IMR-90 (cell line): Measurements from ENCODE around the gene GPR137. TPM values are rescaled to one million over a fixed set of nuclear protein-coding genes. Genes with fewer than 3 reads are reported as not detected.

Experiments used
- ATAC-seq: fragments of 200-7000 bp; cut with Tn5 transposase; 2 replicates; pipeline ENCODE4 v1.9.1; 2020; ENCODE audit warnings: low read depth, mild to moderate bottlenecking, moderate library complexity
- BruUV-seq: library from RNA; stranded (reverse); fragments of 400-500 nt; replicated peaks from 2 replicates; lab custom pipeline; 2021; lab: Mats Ljungman, UMichigan
- CTCF ChIA-PET: fragments of 300-600 bp; formaldehyde crosslinking; extraction: SDS; loops from one replicate; lab custom pipeline; 2021; ENCODE audit warnings: antibody characterized with exemption; lab: Yijun Ruan, JAX
- POLR2A ChIA-PET: fragments of 300-600 bp; sonication (Branson Sonifier 250); formaldehyde crosslinking; loops from one replicate; lab custom pipeline; 2022; ENCODE audit warnings: antibody characterized with exemption; ENCODE audit not compliant: unreplicated experiment; lab: Charles Lee
- DNase-seq: peaks from one replicate; pipeline ENCODE4 v3.0.0; 2013
- H2AFZ ChIP-seq: replicated peaks from 2 replicates; pipeline ENCODE3; 2013; ENCODE audit warnings: low read length, mild to moderate bottlenecking; ENCODE audit not compliant: poor library complexity
- H2AK5ac ChIP-seq: 2 replicates; pipeline ENCODE4 v1.6.1; 2013; ENCODE audit warnings: low read depth, low read length, inconsistent platforms
- H2AK9ac ChIP-seq: replicated peaks from 2 replicates; pipeline ENCODE3; 2013; ENCODE audit warnings: mild to moderate bottlenecking, low read depth, low read length, moderate library complexity; ENCODE audit not compliant: poor library complexity
- H2BK120ac ChIP-seq: 2 replicates; pipeline ENCODE4 v1.6.1; 2013; ENCODE audit warnings: low read depth, low read length, inconsistent platforms
- H2BK15ac ChIP-seq: 3 replicates; pipeline ENCODE4 v1.6.1; 2013; ENCODE audit warnings: low read depth, low read length, inconsistent platforms
- H2BK20ac ChIP-seq: 2 replicates; pipeline ENCODE4 v1.6.1; 2013; ENCODE audit warnings: low read depth, mild to moderate bottlenecking, inconsistent platforms, low read length, moderate library complexity
- H2BK5ac ChIP-seq: 2 replicates; pipeline ENCODE4 v1.6.1; 2013; ENCODE audit warnings: mild to moderate bottlenecking, low read depth, low read length, inconsistent platforms; ENCODE audit not compliant: poor library complexity, severe bottlenecking
- H3K14ac ChIP-seq: replicated peaks from 2 replicates; pipeline ENCODE4 v1.6.1; 2013; ENCODE audit warnings: low read depth, low read length, inconsistent platforms
- H3K18ac ChIP-seq: 2 replicates; pipeline ENCODE4 v1.6.1; 2013; ENCODE audit warnings: low read depth, low read length, control low read depth
- H3K23ac ChIP-seq: 2 replicates; pipeline ENCODE4 v1.6.1; 2013; ENCODE audit warnings: low read depth, low read length, inconsistent platforms
- H3K27ac ChIP-seq: 2 replicates; pipeline ENCODE4 v1.5.1; 2013; ENCODE audit warnings: mild to moderate bottlenecking, control low read depth, low read length; ENCODE audit not compliant: insufficient read depth
- H3K27me3 ChIP-seq: 2 replicates; pipeline ENCODE4 v1.6.1; 2013; ENCODE audit warnings: low read length; ENCODE audit not compliant: control insufficient read depth, insufficient read depth
- H3K36me3 ChIP-seq: 2 replicates; pipeline ENCODE4 v1.6.1; 2013; ENCODE audit warnings: low read length, mixed read lengths; ENCODE audit not compliant: control insufficient read depth, insufficient read depth
- H3K4ac ChIP-seq: 2 replicates; pipeline ENCODE4 v1.6.1; 2013; ENCODE audit warnings: low read depth, low read length, inconsistent platforms
- H3K4me1 ChIP-seq: 2 replicates; pipeline ENCODE4 v1.6.1; 2013; ENCODE audit warnings: low read length, mixed read lengths; ENCODE audit not compliant: control insufficient read depth, insufficient read depth
- H3K4me2 ChIP-seq: 2 replicates; pipeline ENCODE4 v1.6.1; 2013; ENCODE audit warnings: low read depth, mild to moderate bottlenecking, control low read depth, low read length, moderate library complexity
- H3K4me3 ChIP-seq: 2 replicates; pipeline ENCODE4 v1.5.1; 2013; ENCODE audit warnings: low read depth, mild to moderate bottlenecking, control low read depth, low read length, moderate library complexity; ENCODE audit not compliant: insufficient read depth
- H3K56ac ChIP-seq: 2 replicates; pipeline ENCODE4 v1.6.1; 2013; ENCODE audit warnings: low read length, inconsistent platforms; ENCODE audit not compliant: insufficient read depth; ENCODE audit errors: extremely low read depth
- H3K79me1 ChIP-seq, 2 experiments: 2 replicates each; pipeline ENCODE4 v1.6.1; 2013; ENCODE audit warnings: low read length in 2 of 2, inconsistent platforms in 1 of 2, low read depth in 1 of 2
- H3K9ac ChIP-seq: 2 replicates; pipeline ENCODE4 v1.6.1; 2013; ENCODE audit warnings: low read depth, low read length, control low read depth
- H3K9me1 ChIP-seq: 2 replicates; pipeline ENCODE4 v1.6.1; 2013; ENCODE audit warnings: low read length, inconsistent platforms; ENCODE audit not compliant: insufficient read depth
- H3K9me3 ChIP-seq: 2 replicates; pipeline ENCODE4 v1.6.1; 2013; ENCODE audit warnings: low read length; ENCODE audit not compliant: control insufficient read depth, insufficient read depth
- H4K20me1 ChIP-seq: 2 replicates; pipeline ENCODE4 v1.6.1; 2013; ENCODE audit warnings: low read length, inconsistent platforms; ENCODE audit not compliant: insufficient read depth
- H4K5ac ChIP-seq: 2 replicates; pipeline ENCODE4 v1.6.1; 2013; ENCODE audit warnings: mild to moderate bottlenecking, low read depth, low read length, control low read depth
- H4K8ac ChIP-seq, 2 experiments: 2 replicates each; pipeline ENCODE4 v1.6.1; 2013; ENCODE audit warnings: low read depth in 2 of 2, low read length in 2 of 2, control low read depth in 1 of 2, inconsistent platforms in 1 of 2
- H4K91ac ChIP-seq: 2 replicates; pipeline ENCODE4 v1.6.1; 2013; ENCODE audit warnings: low read depth, low read length, inconsistent platforms; ENCODE audit not compliant: insufficient read depth
- BHLHE40 ChIP-seq: fragments of 150-350 bp; IDR thresholded peaks from 2 replicates; pipeline ENCODE4 v1.6.1; 2016; ENCODE audit warnings: mild to moderate bottlenecking, low read depth, low read length
- CEBPB ChIP-seq: IDR thresholded peaks from 2 replicates; pipeline ENCODE4 v1.6.1; 2012; ENCODE audit warnings: low read depth, low read length, improper control_type of control experiment
- CHD1 ChIP-seq: IDR thresholded peaks from 2 replicates; pipeline ENCODE4 v1.6.1; 2012; ENCODE audit warnings: low read depth, low read length, improper control_type of control experiment
- FOS ChIP-seq: fragments of 150-350 bp; IDR thresholded peaks from 2 replicates; pipeline ENCODE4 v1.6.1; 2016; ENCODE audit warnings: low read depth, low read length
- MAFK ChIP-seq: IDR thresholded peaks from 2 replicates; pipeline ENCODE4 v1.6.1; 2012; ENCODE audit warnings: low read depth, low read length, improper control_type of control experiment
- MAZ ChIP-seq: IDR thresholded peaks from 2 replicates; pipeline ENCODE4 v1.6.1; 2012; ENCODE audit warnings: low read depth, mild to moderate bottlenecking, low read length, improper control_type of control experiment, moderate library complexity, borderline replicate concordance
- MXI1 ChIP-seq: IDR thresholded peaks from 2 replicates; pipeline ENCODE4 v1.6.1; 2012; ENCODE audit warnings: low read depth, mild to moderate bottlenecking, low read length, moderate library complexity, borderline replicate concordance
- NFE2L2 ChIP-seq: fragments of 150-350 bp; IDR thresholded peaks from 2 replicates; pipeline ENCODE4 v1.6.1; 2016; ENCODE audit warnings: low read depth, mild to moderate bottlenecking, low read length
- POLR2A ChIP-seq: IDR thresholded peaks from 2 replicates; pipeline ENCODE4 v1.6.1; 2012; ENCODE audit warnings: mild to moderate bottlenecking, low read depth, low read length
- RAD21 ChIP-seq: IDR thresholded peaks from 2 replicates; pipeline ENCODE4 v1.6.1; 2012; ENCODE audit warnings: low read length, improper control_type of control experiment
- RCOR1 ChIP-seq: IDR thresholded peaks from 2 replicates; pipeline ENCODE4 v1.6.1; 2012; ENCODE audit warnings: mild to moderate bottlenecking, low read length, improper control_type of control experiment; ENCODE audit not compliant: insufficient replicate concordance
- RFX5 ChIP-seq: IDR thresholded peaks from 2 replicates; pipeline ENCODE4 v1.8.0; 2012; ENCODE audit warnings: low read depth, mild to moderate bottlenecking, low read length, moderate library complexity
- WGBS, 2 experiments: methylation state at CpG; one replicate each; pipeline versions ENCODE4 v1.1.5 to v1.1.7; 2013; ENCODE audit warnings: missing lambda C conversion rate in 2 of 2; ENCODE audit not compliant: insufficient read length in 1 of 2; ENCODE audit errors: extremely low coverage in 2 of 2; 5-methylcytosine and 5-hydroxymethylcytosine counted together
- dilution Hi-C: fragments of 300-500 bp; cut with HindIII; formaldehyde crosslinking; loops from one replicate; pipeline ENCODE4 v1.14.3; 2018; ENCODE audit warnings: low sequenced_read_pairs; ENCODE audit not compliant: unreplicated experiment
- in situ Hi-C: fragments of 300-500 bp; cut with MboI; formaldehyde crosslinking; loops from 3 replicates; pipeline ENCODE4 v1.14.3; 2019; ENCODE audit warnings: low sequenced_read_pairs, inconsistent platforms, mixed read lengths
- intact Hi-C: fragments of 100-400 bp; cut with micrococcal nuclease; formaldehyde crosslinking; loops from 2 replicates; pipeline ENCODE4 v1.10.0; 2022
- polyA plus RNA-seq, 3 experiments: library from polyadenylated mRNA; depleted of rRNA; stranded (reverse); fragments of >200 nt; gene quantifications; 2 replicates each; pipeline ENCODE4 v1.2.3, GENCODE V29; 2012; ENCODE audit warnings: low replicate concordance in 1 of 3
- total RNA-seq: library from RNA; depleted of rRNA; stranded (reverse); fragments of >200 nt; gene quantifications from 2 replicates; pipeline ENCODE4 v1.2.3, GENCODE V29; 2012
- TF ChIP-seq, protein P1 (sequence below): fragments of 150-350 bp; IDR thresholded peaks from 2 replicates; pipeline ENCODE4 v1.6.1; 2017; ENCODE audit warnings: mild to moderate bottlenecking, antibody characterized with exemption, low read length, low read depth
- TF ChIP-seq, protein P2 (sequence below): fragments of 150-350 bp; IDR thresholded peaks from 2 replicates; pipeline ENCODE4 v1.6.1; 2016; ENCODE audit warnings: low read depth, mild to moderate bottlenecking, low read length, moderate library complexity, borderline replicate concordance

The GPR137 gene
- total and polyA plus RNA-seq, 2 of the 4 experiments (the other 2 are of a cell fraction), result 3.6 to 26.0 TPM

DNA sequence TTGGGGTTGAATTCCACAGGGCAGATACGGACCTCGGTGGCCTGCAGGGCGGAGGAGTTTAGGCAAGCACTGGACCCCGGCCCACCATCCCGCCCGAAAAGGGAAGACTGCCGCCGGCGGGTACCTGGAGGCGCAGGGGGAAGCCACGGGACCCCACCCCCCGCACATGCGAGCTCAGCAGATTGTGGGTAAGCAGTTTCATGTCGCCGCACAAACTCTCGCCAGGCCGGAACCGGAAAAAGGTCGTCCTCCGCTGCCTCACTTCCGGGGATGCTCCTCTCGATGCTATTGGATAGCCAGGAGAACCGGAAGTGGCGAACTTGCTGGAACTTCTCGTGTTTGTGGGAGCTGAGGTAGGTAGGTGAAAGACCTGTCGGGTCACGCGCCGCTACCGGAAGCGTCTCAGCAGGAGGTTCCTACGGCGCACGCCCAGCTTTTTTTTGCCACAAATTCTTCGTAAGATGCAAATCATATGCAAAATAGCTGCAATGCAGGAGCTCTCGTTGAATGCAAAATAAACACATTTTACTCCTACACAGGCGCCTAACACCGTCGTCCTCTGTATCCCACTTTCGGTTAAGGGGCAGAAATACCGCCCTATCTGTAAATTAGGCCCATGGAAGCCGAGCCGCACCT, 31.8 kb downstream of the GPR137 start, which contains the start of gene TRMT112:
Gene TRMT112, minus strand, starts transcription at position 235 of the 636 bp plus-strand sequence. Its CDS starts 33 bp downstream, at position 202.
- Histone ChIP-seq H4K8ac (peak within 1 kb of the TSS; percentile 91 to 99), H3K9me1 (peaks cover 11% of the 10 kb centered on the region), H2AK5ac (peak within 1 kb of the TSS; percentile 91), H4K5ac (peak within 1 kb of the TSS; percentile 80), H3K23ac (peak within 1 kb of the TSS; percentile 85), H2BK15ac (peak within 1 kb of the TSS; percentile 29; the same call in 1 of the 3 replicates), H3K27me3 (no peaks in the 10 kb centered on the region), H2BK20ac (no peak within 1 kb of the TSS; the same call in 1 of the 2 replicates), H3K4me1 (peaks cover 6% of the 10 kb centered on the region), H3K56ac (peak within 1 kb of the TSS; percentile 93), H4K20me1 (no peaks in the 10 kb centered on the region; the same call in 1 of the 2 replicates), H3K4ac (peak within 1 kb of the TSS; percentile 94), H2AK9ac (peak within 1 kb of the TSS; percentile 98), H2AFZ (peak within 1 kb of the TSS; percentile 85), H3K18ac (peak within 1 kb of the TSS; percentile 31), H3K36me3 (peaks cover 26% of the 10 kb centered on the region), H3K9me3 (no peaks in the 10 kb centered on the region), H3K27ac (peak within 1 kb of the TSS; percentile 79), H2BK5ac (peak within 1 kb of the TSS; percentile 89), H2BK120ac (peak within 1 kb of the TSS; percentile 76; the same call in 1 of the 2 replicates), H3K79me1 (peaks cover 7 to 41% of the 10 kb centered on the region in 2 experiments), H3K4me2 (peak within 1 kb of the TSS; percentile 95), H3K9ac (peak within 1 kb of the TSS; percentile 91), H3K14ac (peak within 1 kb of the TSS; percentile 95), H3K4me3 (peak within 1 kb of the TSS; percentile 67), H4K91ac (peak within 1 kb of the TSS; percentile 94)
- in situ Hi-C loops, result no loop called here
- TF ChIP-seq, protein P1, sequence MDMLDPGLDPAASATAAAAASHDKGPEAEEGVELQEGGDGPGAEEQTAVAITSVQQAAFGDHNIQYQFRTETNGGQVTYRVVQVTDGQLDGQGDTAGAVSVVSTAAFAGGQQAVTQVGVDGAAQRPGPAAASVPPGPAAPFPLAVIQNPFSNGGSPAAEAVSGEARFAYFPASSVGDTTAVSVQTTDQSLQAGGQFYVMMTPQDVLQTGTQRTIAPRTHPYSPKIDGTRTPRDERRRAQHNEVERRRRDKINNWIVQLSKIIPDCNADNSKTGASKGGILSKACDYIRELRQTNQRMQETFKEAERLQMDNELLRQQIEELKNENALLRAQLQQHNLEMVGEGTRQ, result peak; percentile 85
- TF ChIP-seq RCOR1 (peak; percentile 32), CEBPB (no peak), MXI1 (no peak; the same call in 1 of the 2 replicates), MAZ (no peak; the same call in 1 of the 2 replicates), BHLHE40 (peak; percentile 59), RAD21 (no peak), RFX5 (no peak; the same call in 1 of the 2 replicates), FOS (no peak), POLR2A (peak; percentile 65), NFE2L2 (no peak), MAFK (peak; percentile 88), CHD1 (peak; percentile 70; the same call in 1 of the 2 replicates)
- TF ChIP-seq, protein P2, sequence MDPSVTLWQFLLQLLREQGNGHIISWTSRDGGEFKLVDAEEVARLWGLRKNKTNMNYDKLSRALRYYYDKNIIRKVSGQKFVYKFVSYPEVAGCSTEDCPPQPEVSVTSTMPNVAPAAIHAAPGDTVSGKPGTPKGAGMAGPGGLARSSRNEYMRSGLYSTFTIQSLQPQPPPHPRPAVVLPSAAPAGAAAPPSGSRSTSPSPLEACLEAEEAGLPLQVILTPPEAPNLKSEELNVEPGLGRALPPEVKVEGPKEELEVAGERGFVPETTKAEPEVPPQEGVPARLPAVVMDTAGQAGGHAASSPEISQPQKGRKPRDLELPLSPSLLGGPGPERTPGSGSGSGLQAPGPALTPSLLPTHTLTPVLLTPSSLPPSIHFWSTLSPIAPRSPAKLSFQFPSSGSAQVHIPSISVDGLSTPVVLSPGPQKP, result no peak; the same call in 1 of the 2 replicates
- no TSS peak for BruUV-seq
- DNase-seq (peak; percentile 98), ATAC-seq (peak; percentile 77)
- intact Hi-C loops, result no loop called here
- CTCF ChIA-PET, result interaction anchor here (0.5 to 2.3 kb wide), 8 partner anchors 14 to 71 kb away, joined by 3 to 27 read pairs (median 5); no protein-coding TSS in a partner anchor
- POLR2A ChIA-PET, result interaction anchor here (0.7 to 1.0 kb wide), 6 partner anchors 12 to 71 kb away, joined by 3 to 4 read pairs (median 3); partner anchors contain the start of gene ESRRA
- dilution Hi-C loops, result no loop called here
- 1% methylated on average over 23 of the region's 43 CpGs; no CpG with 5 or more reads in 1 of the 2 experiments for WGBS, 2 experiments
